K562 (cell line): ENCODE measurements around the gene SARS1. TPM values are rescaled to one million over a fixed set of nuclear protein-coding genes. Genes with fewer than 3 reads are reported as not detected.

Source experiments
- FOXA3 ChIP-seq, 2 experiments: fragments of 450-650 bp in 1 of 2; sonication (generic) in 1 of 2; formaldehyde crosslinking; IDR thresholded peaks in 1 of 2; conservative IDR thresholded peaks in 1 of 2; 2 replicates each; pipeline versions ENCODE4 v1.4.0 to v1.8.0; 2020 to 2022; ENCODE audit warnings: mild to moderate bottlenecking in 2 of 2, missing genetic modification reagents in 1 of 2
- GATAD2A ChIP-seq: fragments of 450-650 bp; IDR thresholded peaks from 2 replicates; pipeline ENCODE4 v1.6.1; 2017
- GTF2E2 ChIP-seq: fragments of 200-800 bp; sonication (Bioruptor generic); IDR thresholded peaks from 2 replicates; pipeline ENCODE4 v1.6.1; 2016; ENCODE audit warnings: missing genetic modification characterization, missing compliant biosample characterization
- IFI16 ChIP-seq: fragments of 250-450 bp; sonication (Bioruptor Pico); IDR thresholded peaks from 2 replicates; pipeline ENCODE4 v2.1.2; 2022; ENCODE audit warnings: mild to moderate bottlenecking, inconsistent platforms
- ILK ChIP-seq: fragments of 450-650 bp; IDR thresholded peaks from 2 replicates; pipeline ENCODE4 v1.6.1; 2016; ENCODE audit warnings: missing genetic modification characterization, low read depth, mild to moderate bottlenecking, missing compliant biosample characterization, moderate library complexity, borderline replicate concordance
- KDM4B ChIP-seq, 2 experiments: fragments of 450-650 bp in 1 of 2; sonication (generic) in 1 of 2; IDR thresholded peaks; 2 replicates each; pipeline ENCODE4 v1.6.1; 2016 to 2017; ENCODE audit warnings: borderline replicate concordance in 2 of 2, antibody characterized with exemption in 1 of 2, low read depth in 1 of 2, mild to moderate bottlenecking in 1 of 2
- PML ChIP-seq: IDR thresholded peaks from 2 replicates; pipeline ENCODE4 v1.6.1; 2012; ENCODE audit warnings: low read length, inconsistent platforms
- POLR2AphosphoS5 ChIP-seq: IDR thresholded peaks from 2 replicates; pipeline ENCODE4 v1.6.1; 2011; ENCODE audit warnings: mild to moderate bottlenecking, low read depth, low read length, moderate library complexity; ENCODE audit not compliant: control insufficient read depth, insufficient read depth
- RBM22 ChIP-seq: fragments of 200-400 bp; formaldehyde crosslinking; IDR thresholded peaks from 2 replicates; pipeline ENCODE4 v1.6.1; 2018; ENCODE audit warnings: low read length, low read depth; ENCODE audit not compliant: poor library complexity, severe bottlenecking
- REST ChIP-seq, 2 experiments: fragments of 450-650 bp; formaldehyde crosslinking in 1 of 2; IDR thresholded peaks; 2 replicates each; pipeline versions ENCODE4 v1.4.0 to v1.6.1; 2014 to 2020; ENCODE audit warnings: mild to moderate bottlenecking in 2 of 2, borderline replicate concordance in 1 of 2, low read depth in 1 of 2
- SAP30 ChIP-seq: fragments of 200-600 bp; sonication (generic); IDR thresholded peaks from 2 replicates; pipeline ENCODE4 v1.6.1; 2012; ENCODE audit warnings: borderline replicate concordance, low read depth, mild to moderate bottlenecking, moderate library complexity, low read length, control low read depth, inconsistent platforms; ENCODE audit not compliant: insufficient read depth, poor library complexity, severe bottlenecking
- SNRNP70 ChIP-seq: fragments of 200-400 bp; formaldehyde crosslinking; optimal IDR thresholded peaks from 2 replicates; pipeline ENCODE3; 2017; ENCODE audit warnings: low read depth, low read length
- TSHZ1 ChIP-seq: fragments of 250-450 bp; sonication (Bioruptor Pico); IDR thresholded peaks from 2 replicates; pipeline ENCODE4 v1.4.0; 2020; ENCODE audit warnings: mild to moderate bottlenecking, moderate library complexity
- XRCC5 ChIP-seq: fragments of 200-400 bp; formaldehyde crosslinking; IDR thresholded peaks from 2 replicates; pipeline ENCODE4 v1.6.1; 2017; ENCODE audit warnings: low read depth, mild to moderate bottlenecking, low read length
- polyA plus RNA-seq, 8 experiments: library from polyadenylated mRNA; depleted of rRNA in 4 of 8; stranded (reverse) in 5 of 8; unstranded in 3 of 8; fragments of >200 nt; fragmentation: Nextera tagmentation in 2 of 8; fragmentation: Illumina TruSeq in 1 of 8; extraction: Ambion mirVana in 2 of 8; extraction: Trizol in 1 of 8; gene quantifications; 2 replicates each; pipeline versions ENCODE4 v1.2.1 to v1.2.3, GENCODE V29; 2011 to 2014; ENCODE audit warnings: inconsistent platforms in 1 of 8, missing spikeins in 1 of 8
- total RNA-seq, 7 experiments: library from RNA; depleted of rRNA in 6 of 7; stranded (reverse); fragments of >200 nt in 6 of 7; fragmentation: Illumina TruSeq in 2 of 7; extraction: Trizol in 2 of 7; gene quantifications; 2 replicates each; pipeline versions ENCODE4 v1.2.1 to v1.2.3, GENCODE V29; 2011 to 2021; ENCODE audit warnings: low replicate concordance in 1 of 7

The SARS1 gene
- total and polyA plus RNA-seq, 9 of the 15 experiments (the other 6 are each of a cell fraction or from before 2014, with no cell fraction given), result 221 to 623 (median 254) TPM

- TF ChIP-seq REST (IDR thresholded peaks at IDR 0.05; ENCODE audit: borderline replicate concordance), result peak; percentile 90
- TF ChIP-seq REST (CRISPR knock-in tag; IDR thresholded peaks at IDR 0.05; ENCODE audit: low read depth), result no peak
- TF ChIP-seq GATAD2A, result no peak
- TF ChIP-seq ILK (tag), result no peak
- no peak; a peak in 1 of 4 replicates for TF ChIP-seq KDM4B (IDR thresholded peaks at IDR 0.05; ENCODE audit: borderline replicate concordance in 2 of 2, low read depth in 1 of 2)
- no peak for TF ChIP-seq SNRNP70
- TF ChIP-seq FOXA3 (CRISPR knock-in tag; conservative IDR thresholded peaks at IDR 0.05 in 1 of 2, IDR thresholded peaks at IDR 0.05 in 1 of 2), result 0 out of 4 replicates have a peak, but pooled peaks of 1 of the 2 experiments have one; percentile 15
- 0 out of 2 replicates have a peak, but pooled peaks have one; percentile 9 for TF ChIP-seq TSHZ1 (CRISPR knock-in tag)
- TF ChIP-seq RBM22, result no peak
- no peak for TF ChIP-seq IFI16
- 0 out of 2 replicates have a peak, but pooled peaks have one; percentile 72 for TF ChIP-seq XRCC5
- no peak for TF ChIP-seq POLR2AphosphoS5
- TF ChIP-seq PML, result no peak; the same call in 1 of the 2 replicates
- no peak for TF ChIP-seq SAP30
- TF ChIP-seq GTF2E2 (tag), result no peak
Observed at GRCh38 chr1:109248797-109249629, 35.3 kb downstream of the SARS1 start, which contains the start of gene CELSR2 (continued).
